ENCODE measurements around the gene CD274. TPM values are rescaled to one million over a fixed set of nuclear protein-coding genes. Genes with fewer than 3 reads are reported as not detected.

CD274 gene
- total and polyA plus RNA-seq, 10 of the 15 experiments (the other 5 are each of a cell fraction or from before 2014, with no cell fraction given), result 9.4 to 128 (median 24.6) TPM

DNA sequence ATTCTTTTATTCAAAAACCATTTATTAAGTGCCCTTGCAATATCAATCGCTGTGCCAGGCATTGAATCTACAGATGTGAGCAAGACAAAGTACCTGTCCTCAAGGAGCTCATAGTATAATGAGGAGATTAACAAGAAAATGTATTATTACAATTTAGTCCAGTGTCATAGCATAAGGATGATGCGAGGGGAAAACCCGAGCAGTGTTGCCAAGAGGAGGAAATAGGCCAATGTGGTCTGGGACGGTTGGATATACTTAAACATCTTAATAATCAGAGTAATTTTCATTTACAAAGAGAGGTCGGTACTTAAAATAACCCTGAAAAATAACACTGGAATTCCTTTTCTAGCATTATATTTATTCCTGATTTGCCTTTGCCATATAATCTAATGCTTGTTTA is 18.5 kb downstream of the CD274 start:
- H3K79me2 ChIP-seq (ENCODE audit: control insufficient read depth, insufficient read depth, low read length), result peaks cover 3% of the 10 kb centered on the region
- ATAC-seq (0 out of 3 replicates have a peak, but pooled peaks have one; percentile 9), FAIRE-seq (no peak), DNase-seq (ENCODE audit: low read depth, low spot score) (no peak)
- ChIA-PET POLR2A (interaction anchor here (0.9 kb wide), 1 partner anchor 10 kb away, joined by 3 read pairs; no protein-coding TSS in a partner anchor), SMC1A (ENCODE audit: uncharacterized antibody, unreplicated experiment) (interaction anchor here (0.7 to 1.3 kb wide), 4 partner anchors 9 to 39 kb away, joined by 3 to 5 read pairs (median 4); no protein-coding TSS in a partner anchor), CTCF (interaction anchor here (0.7 to 1.3 kb wide), 2 partner anchors 8 to 18 kb away, joined by 3 to 4 read pairs; partner anchors contain the start of gene CD274), RAD21 (ENCODE audit: unreplicated experiment) (interaction anchor here (1.0 kb wide), 1 partner anchor 49 kb away, joined by 3 read pairs; no protein-coding TSS in a partner anchor)
- H3K4me3 ChIP-seq, result no peak overlapping the region
- no peaks in the 10 kb centered on the region; the same call in 2 of the 3 replicates for H3K9me3 ChIP-seq (replicated peaks; ENCODE audit: control insufficient read depth, insufficient read depth, low read length)
- H3K4me1 ChIP-seq (ENCODE audit: control insufficient read depth, insufficient read depth, low read length), result peaks cover 23% of the 10 kb centered on the region
- no peak overlapping the region for H2AFZ ChIP-seq (ENCODE audit: control insufficient read depth, low read depth, low read length)
- H3K9ac ChIP-seq (ENCODE audit: control insufficient read depth, insufficient read depth, low read length), result no peak overlapping the region
- H3K4me2 ChIP-seq (ENCODE audit: control insufficient read depth, insufficient read depth), result no peak overlapping the region
- no peak overlapping the region for H3K27ac ChIP-seq (ENCODE audit: control insufficient read depth, insufficient read depth)
- H3K27me3 ChIP-seq (replicated peaks in 1 of 2; ENCODE audit: control insufficient read depth in 2 of 2, insufficient read depth in 2 of 2, low read length in 1 of 2), result no peaks in the 10 kb centered on the region
- H3K36me3 ChIP-seq (ENCODE audit: control insufficient read depth in 2 of 2, insufficient read depth in 2 of 2, low read length in 1 of 2), result peaks cover 12 to 17% of the 10 kb centered on the region in 2 experiments
- H4K20me1 ChIP-seq (ENCODE audit: control insufficient read depth, insufficient read depth), result no peaks in the 10 kb centered on the region
- WGBS (ENCODE audit: insufficient coverage, insufficient replicate concordance, low lambda C conversion rate, missing lambda C conversion rate), result 65% methylated on average over 5 of the region's 5 CpGs
- no TSS peak for BruUV-seq (replicated peaks)
- in situ Hi-C loops (cut with MboI) (no loop called here), intact Hi-C loops (cut with micrococcal nuclease; ENCODE audit: unreplicated experiment) (no loop called here)
- TF ChIP-seq YBX1 (IDR thresholded peaks at IDR 0.05) (no peak), SPI1 (IDR thresholded peaks at IDR 0.05; ENCODE audit: borderline replicate concordance, insufficient read depth, low read depth, low read length) (no peak), MTA3 (IDR thresholded peaks at IDR 0.05; ENCODE audit: borderline replicate concordance, low read length) (no peak), EED (IDR thresholded peaks at IDR 0.05; ENCODE audit: low read depth) (no peak), BACH1 (IDR thresholded peaks at IDR 0.05; ENCODE audit: borderline replicate concordance) (no peak), ATF7 (IDR thresholded peaks at IDR 0.05; ENCODE audit: low read depth) (no peak), JUNB (IDR thresholded peaks at IDR 0.05) (no peak), SREBF2 (IDR thresholded peaks at IDR 0.05; ENCODE audit: low read length) (no peak), BMI1 (IDR thresholded peaks at IDR 0.05; ENCODE audit: borderline replicate concordance) (no peak)
- TF ChIP-seq, protein P1, sequence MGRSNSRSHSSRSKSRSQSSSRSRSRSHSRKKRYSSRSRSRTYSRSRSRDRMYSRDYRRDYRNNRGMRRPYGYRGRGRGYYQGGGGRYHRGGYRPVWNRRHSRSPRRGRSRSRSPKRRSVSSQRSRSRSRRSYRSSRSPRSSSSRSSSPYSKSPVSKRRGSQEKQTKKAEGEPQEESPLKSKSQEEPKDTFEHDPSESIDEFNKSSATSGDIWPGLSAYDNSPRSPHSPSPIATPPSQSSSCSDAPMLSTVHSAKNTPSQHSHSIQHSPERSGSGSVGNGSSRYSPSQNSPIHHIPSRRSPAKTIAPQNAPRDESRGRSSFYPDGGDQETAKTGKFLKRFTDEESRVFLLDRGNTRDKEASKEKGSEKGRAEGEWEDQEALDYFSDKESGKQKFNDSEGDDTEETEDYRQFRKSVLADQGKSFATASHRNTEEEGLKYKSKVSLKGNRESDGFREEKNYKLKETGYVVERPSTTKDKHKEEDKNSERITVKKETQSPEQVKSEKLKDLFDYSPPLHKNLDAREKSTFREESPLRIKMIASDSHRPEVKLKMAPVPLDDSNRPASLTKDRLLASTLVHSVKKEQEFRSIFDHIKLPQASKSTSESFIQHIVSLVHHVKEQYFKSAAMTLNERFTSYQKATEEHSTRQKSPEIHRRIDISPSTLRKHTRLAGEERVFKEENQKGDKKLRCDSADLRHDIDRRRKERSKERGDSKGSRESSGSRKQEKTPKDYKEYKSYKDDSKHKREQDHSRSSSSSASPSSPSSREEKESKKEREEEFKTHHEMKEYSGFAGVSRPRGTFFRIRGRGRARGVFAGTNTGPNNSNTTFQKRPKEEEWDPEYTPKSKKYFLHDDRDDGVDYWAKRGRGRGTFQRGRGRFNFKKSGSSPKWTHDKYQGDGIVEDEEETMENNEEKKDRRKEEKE (IDR thresholded peaks at IDR 0.05), result no peak
- TF ChIP-seq, protein P2, sequence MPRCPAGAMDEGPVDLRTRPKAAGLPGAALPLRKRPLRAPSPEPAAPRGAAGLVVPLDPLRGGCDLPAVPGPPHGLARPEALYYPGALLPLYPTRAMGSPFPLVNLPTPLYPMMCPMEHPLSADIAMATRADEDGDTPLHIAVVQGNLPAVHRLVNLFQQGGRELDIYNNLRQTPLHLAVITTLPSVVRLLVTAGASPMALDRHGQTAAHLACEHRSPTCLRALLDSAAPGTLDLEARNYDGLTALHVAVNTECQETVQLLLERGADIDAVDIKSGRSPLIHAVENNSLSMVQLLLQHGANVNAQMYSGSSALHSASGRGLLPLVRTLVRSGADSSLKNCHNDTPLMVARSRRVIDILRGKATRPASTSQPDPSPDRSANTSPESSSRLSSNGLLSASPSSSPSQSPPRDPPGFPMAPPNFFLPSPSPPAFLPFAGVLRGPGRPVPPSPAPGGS (IDR thresholded peaks at IDR 0.05; ENCODE audit: borderline replicate concordance, insufficient read depth, low read depth, low read length, poor library complexity, severe bottlenecking), result no peak
- TF ChIP-seq, protein P3, sequence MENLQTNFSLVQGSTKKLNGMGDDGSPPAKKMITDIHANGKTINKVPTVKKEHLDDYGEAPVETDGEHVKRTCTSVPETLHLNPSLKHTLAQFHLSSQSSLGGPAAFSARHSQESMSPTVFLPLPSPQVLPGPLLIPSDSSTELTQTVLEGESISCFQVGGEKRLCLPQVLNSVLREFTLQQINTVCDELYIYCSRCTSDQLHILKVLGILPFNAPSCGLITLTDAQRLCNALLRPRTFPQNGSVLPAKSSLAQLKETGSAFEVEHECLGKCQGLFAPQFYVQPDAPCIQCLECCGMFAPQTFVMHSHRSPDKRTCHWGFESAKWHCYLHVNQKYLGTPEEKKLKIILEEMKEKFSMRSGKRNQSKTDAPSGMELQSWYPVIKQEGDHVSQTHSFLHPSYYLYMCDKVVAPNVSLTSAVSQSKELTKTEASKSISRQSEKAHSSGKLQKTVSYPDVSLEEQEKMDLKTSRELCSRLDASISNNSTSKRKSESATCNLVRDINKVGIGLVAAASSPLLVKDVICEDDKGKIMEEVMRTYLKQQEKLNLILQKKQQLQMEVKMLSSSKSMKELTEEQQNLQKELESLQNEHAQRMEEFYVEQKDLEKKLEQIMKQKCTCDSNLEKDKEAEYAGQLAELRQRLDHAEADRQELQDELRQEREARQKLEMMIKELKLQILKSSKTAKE (IDR thresholded peaks at IDR 0.05; ENCODE audit: low read depth, poor library complexity, severe bottlenecking), result no peak
- TF ChIP-seq, protein P4, sequence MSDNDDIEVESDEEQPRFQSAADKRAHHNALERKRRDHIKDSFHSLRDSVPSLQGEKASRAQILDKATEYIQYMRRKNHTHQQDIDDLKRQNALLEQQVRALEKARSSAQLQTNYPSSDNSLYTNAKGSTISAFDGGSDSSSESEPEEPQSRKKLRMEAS (IDR thresholded peaks at IDR 0.05; ENCODE audit: low read depth, low read length), result no peak
- TF ChIP-seq, protein P5, sequence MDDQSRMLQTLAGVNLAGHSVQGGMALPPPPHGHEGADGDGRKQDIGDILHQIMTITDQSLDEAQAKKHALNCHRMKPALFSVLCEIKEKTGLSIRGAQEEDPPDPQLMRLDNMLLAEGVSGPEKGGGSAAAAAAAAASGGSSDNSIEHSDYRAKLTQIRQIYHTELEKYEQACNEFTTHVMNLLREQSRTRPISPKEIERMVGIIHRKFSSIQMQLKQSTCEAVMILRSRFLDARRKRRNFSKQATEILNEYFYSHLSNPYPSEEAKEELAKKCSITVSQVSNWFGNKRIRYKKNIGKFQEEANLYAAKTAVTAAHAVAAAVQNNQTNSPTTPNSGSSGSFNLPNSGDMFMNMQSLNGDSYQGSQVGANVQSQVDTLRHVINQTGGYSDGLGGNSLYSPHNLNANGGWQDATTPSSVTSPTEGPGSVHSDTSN (IDR thresholded peaks at IDR 0.05; ENCODE audit: insufficient replicate concordance, low read depth, low read length), result no peak

Data from GM12878 (cell line).